ENCODE data around the gene PER1. TPM values are rescaled to one million over a fixed set of nuclear protein-coding genes. Genes with fewer than 3 reads are reported as not detected.

Gene PER1
- total and polyA plus RNA-seq, 10 of the 15 experiments (the other 5 are each of a cell fraction or from before 2014, with no cell fraction given), result 0.02 to 25.1 (median 5.4) TPM

- TF ChIP-seq ATF2 (IDR thresholded peaks at IDR 0.05; ENCODE audit: low read length), result no peak
Observed at GRCh38 chr17:8133941-8134340, 18.3 kb downstream of the PER1 start (continued).

GRCh38 chr17:8133399-8133798 is 18.8 kb downstream of the PER1 start:
- SMC1A ChIA-PET (ENCODE audit: uncharacterized antibody, unreplicated experiment), result interaction anchor here (0.8 kb wide), 1 partner anchor 22 kb away, joined by 4 read pairs; no protein-coding TSS in a partner anchor
- H3K9me3 ChIP-seq (replicated peaks; ENCODE audit: control insufficient read depth, insufficient read depth, low read length), result no peaks in the 10 kb centered on the region
- intact Hi-C loops (cut with micrococcal nuclease; ENCODE audit: unreplicated experiment) (no loop called here), in situ Hi-C loops (cut with MboI) (no loop called here)
- FAIRE-seq (no peak), DNase-seq (ENCODE audit: low read depth, low spot score) (no peak), ATAC-seq (no peak)
- no peak overlapping the region for H3K4me3 ChIP-seq
- TF ChIP-seq SREBF1 (IDR thresholded peaks at IDR 0.05; ENCODE audit: low read length) (no peak), ZBED1 (IDR thresholded peaks at IDR 0.05; ENCODE audit: borderline replicate concordance) (no peak), ZNF622 (IDR thresholded peaks at IDR 0.05) (no peak), RELA (IDR thresholded peaks at IDR 0.05; ENCODE audit: borderline replicate concordance, partially characterized antibody) (no peak), FOS (IDR thresholded peaks at IDR 0.05; ENCODE audit: borderline replicate concordance, extremely low read depth, insufficient read length) (no peak), KDM1A (IDR thresholded peaks at IDR 0.05; ENCODE audit: borderline replicate concordance) (no peak), LARP7 (IDR thresholded peaks at IDR 0.05) (no peak), SMAD1 (IDR thresholded peaks at IDR 0.05; ENCODE audit: low read depth, partially characterized antibody) (no peak)
- peaks cover 3% of the 10 kb centered on the region for H3K4me1 ChIP-seq (ENCODE audit: control insufficient read depth, insufficient read depth, low read length)
- RAD21 ChIA-PET (ENCODE audit: unreplicated experiment), result no interaction called here
- no peak overlapping the region for H3K9ac ChIP-seq (ENCODE audit: control insufficient read depth, insufficient read depth, low read length)
- CTCF ChIA-PET, result interaction anchor here (1.6 to 4.1 kb wide), 2 partner anchors 14 to 25 kb away, joined by 4 to 20 read pairs; no protein-coding TSS in a partner anchor
- WGBS (ENCODE audit: insufficient coverage, insufficient replicate concordance, low lambda C conversion rate, missing lambda C conversion rate), result 60% methylated on average over 12 of the region's 12 CpGs
- no peaks in the 10 kb centered on the region for H3K27me3 ChIP-seq (replicated peaks in 1 of 2; ENCODE audit: control insufficient read depth in 2 of 2, insufficient read depth in 2 of 2, low read length in 1 of 2)
- BruUV-seq (replicated peaks), result no TSS peak
- H3K79me2 ChIP-seq (ENCODE audit: control insufficient read depth, insufficient read depth, low read length), result no peaks in the 10 kb centered on the region
- H2AFZ ChIP-seq (ENCODE audit: control insufficient read depth, low read depth, low read length), result no peak overlapping the region
- POLR2A ChIA-PET, result interaction anchor here (0.5 to 1.6 kb wide), 3 partner anchors 11 to 729 kb away, joined by 3 to 5 read pairs (median 4); no protein-coding TSS in a partner anchor
- H3K27ac ChIP-seq (ENCODE audit: control insufficient read depth, insufficient read depth), result no peak overlapping the region
- no peak overlapping the region for H3K4me2 ChIP-seq (ENCODE audit: control insufficient read depth, insufficient read depth)
- no peaks in the 10 kb centered on the region for H4K20me1 ChIP-seq (ENCODE audit: control insufficient read depth, insufficient read depth)
- H3K36me3 ChIP-seq (ENCODE audit: control insufficient read depth in 2 of 2, insufficient read depth in 2 of 2, low read length in 1 of 2), result no peaks in the 10 kb centered on the region
